GM12878 (cell line): Measurements from ENCODE around the gene UBXN4. TPM values are rescaled to one million over a fixed set of nuclear protein-coding genes. Genes with fewer than 3 reads are reported as not detected.
A peak's percentile ranks its signal among the peaks of the same experiment; 100 is the strongest.

Experiments used
- ATAC-seq: fragments of 200-7000 bp; cut with Tn5 transposase; 3 replicates; pipeline ENCODE4 v1.9.1; 2020; ENCODE audit warnings: mild to moderate bottlenecking, moderate library complexity
- BruUV-seq: library from RNA; stranded (reverse); fragments of 400-500 nt; replicated peaks from 2 replicates; lab custom pipeline; 2021; lab: Mats Ljungman, UMichigan
- CTCF ChIA-PET: fragments of 300-600 bp; sonication (Branson Sonifier 250); formaldehyde crosslinking; extraction: SDS; loops from one replicate; lab custom pipeline; 2021; ENCODE audit warnings: inconsistent platforms; lab: Yijun Ruan, JAX
- POLR2A ChIA-PET: fragments of 350-600 bp; formaldehyde crosslinking; extraction: SDS; loops from one replicate; lab custom pipeline; 2021; ENCODE audit warnings: inconsistent platforms; lab: Charles Lee
- RAD21 ChIA-PET: fragments of 300-600 bp; sonication (Branson Sonifier 250); formaldehyde crosslinking; loops from one replicate; lab custom pipeline; 2023; ENCODE audit warnings: antibody characterized with exemption; ENCODE audit not compliant: unreplicated experiment; lab: Charles Lee
- SMC1A ChIA-PET: fragments of 300-600 bp; sonication (Branson Sonifier 250); formaldehyde crosslinking; loops from one replicate; lab custom pipeline; 2023; ENCODE audit not compliant: unreplicated experiment, uncharacterized antibody; lab: Charles Lee
- DNase-seq: peaks from one replicate; pipeline ENCODE4 v3.0.0-alpha.2; 2011; ENCODE audit warnings: low read depth, low spot score
- FAIRE-seq: peaks from 3 replicates; lab custom pipeline; 2011; peaks lifted over from hg19 to GRCh38; lab: Jason Lieb, UNC
- H2AFZ ChIP-seq: 2 replicates; pipeline ENCODE4 v1.6.0; 2011; ENCODE audit warnings: low read depth, low read length, control low read depth; ENCODE audit not compliant: control insufficient read depth
- H3K27ac ChIP-seq: 2 replicates; pipeline ENCODE4 v1.5.1; 2011; ENCODE audit warnings: control low read depth; ENCODE audit not compliant: control insufficient read depth, insufficient read depth
- H3K27me3 ChIP-seq, 2 experiments: replicated peaks in 1 of 2; 2 replicates each; pipeline versions ENCODE4 v1.6.0 to v1.6.1; 2011; ENCODE audit warnings: low read length in 1 of 2; ENCODE audit not compliant: control insufficient read depth in 2 of 2, insufficient read depth in 2 of 2
- H3K36me3 ChIP-seq, 2 experiments: 2 replicates each; pipeline ENCODE4 v1.5.1; 2011; ENCODE audit warnings: low read length in 1 of 2; ENCODE audit not compliant: control insufficient read depth in 2 of 2, insufficient read depth in 2 of 2
- H3K4me1 ChIP-seq: 2 replicates; pipeline ENCODE4 v1.6.1; 2011; ENCODE audit warnings: mild to moderate bottlenecking, low read length, moderate library complexity, mixed read lengths; ENCODE audit not compliant: control insufficient read depth, insufficient read depth
- H3K4me2 ChIP-seq: 2 replicates; pipeline ENCODE4 v1.6.0; 2011; ENCODE audit warnings: control low read depth; ENCODE audit not compliant: control insufficient read depth, insufficient read depth
- H3K4me3 ChIP-seq: fragments of 200-600 bp; sonication (generic); 2 replicates; pipeline ENCODE4 v1.5.1; 2016
- H3K79me2 ChIP-seq: 2 replicates; pipeline ENCODE4 v1.6.0; 2011; ENCODE audit warnings: low read length; ENCODE audit not compliant: control insufficient read depth, insufficient read depth
- H3K9ac ChIP-seq: 2 replicates; pipeline ENCODE4 v1.8.0; 2011; ENCODE audit warnings: low read length, control low read depth, mixed read lengths; ENCODE audit not compliant: control insufficient read depth, insufficient read depth
- H3K9me3 ChIP-seq: replicated peaks from 3 replicates; pipeline ENCODE4 v1.5.1; 2011; ENCODE audit warnings: mild to moderate bottlenecking, low read length; ENCODE audit not compliant: control insufficient read depth, insufficient read depth
- H4K20me1 ChIP-seq: 2 replicates; pipeline ENCODE4 v1.6.0; 2011; ENCODE audit not compliant: control insufficient read depth, insufficient read depth
- NFYA ChIP-seq: IDR thresholded peaks from 2 replicates; pipeline ENCODE4 v1.6.1; 2011; ENCODE audit warnings: low read depth, mild to moderate bottlenecking, low read length, improper control_type of control experiment, borderline replicate concordance
- NR2C1 ChIP-seq: fragments of 450-650 bp; IDR thresholded peaks from 2 replicates; pipeline ENCODE4 v1.6.1; 2017; ENCODE audit warnings: antibody characterized with exemption, mild to moderate bottlenecking, moderate library complexity
- RAD51 ChIP-seq: fragments of 450-650 bp; IDR thresholded peaks from 2 replicates; pipeline ENCODE4 v1.6.1; 2016; ENCODE audit warnings: moderate library complexity, mild to moderate bottlenecking, inconsistent platforms
- SPI1 ChIP-seq: IDR thresholded peaks from 2 replicates; pipeline ENCODE4 v1.6.1; 2011; ENCODE audit warnings: low read depth, mild to moderate bottlenecking, low read length, moderate library complexity, borderline replicate concordance; ENCODE audit not compliant: insufficient read depth
- USF2 ChIP-seq: IDR thresholded peaks from 2 replicates; pipeline ENCODE4 v1.6.1; 2011; ENCODE audit warnings: low read depth, low read length, improper control_type of control experiment, borderline replicate concordance
- WGBS: methylation state at CpG from one replicate; pipeline ENCODE4 v1.1.6; 2016; ENCODE audit warnings: low lambda C conversion rate; ENCODE audit not compliant: insufficient replicate concordance, insufficient coverage; ENCODE audit errors: missing lambda C conversion rate; 5-methylcytosine and 5-hydroxymethylcytosine counted together
- in situ Hi-C: fragments of 300-500 bp; cut with MboI; formaldehyde crosslinking; loops from 9 replicates; pipeline ENCODE4 v1.14.3; 2018; ENCODE audit warnings: mixed read lengths
- intact Hi-C: fragments of 100-400 bp; cut with micrococcal nuclease; formaldehyde crosslinking; loops from one replicate; pipeline ENCODE4 v1.14.2; 2022; ENCODE audit not compliant: unreplicated experiment
- polyA plus RNA-seq, 11 experiments: library from polyadenylated mRNA; depleted of rRNA in 4 of 11; unstranded in 6 of 11; stranded (reverse) in 5 of 11; fragments of >200 nt; fragmentation: Nextera tagmentation in 4 of 11; fragmentation: Illumina TruSeq in 1 of 11; extraction: Ambion mirVana in 4 of 11; extraction: Trizol in 1 of 11; gene quantifications; 1 replicate in 1 of 11; 2 replicates in 10 of 11; pipeline versions ENCODE4 v1.2.1 to v1.2.3, GENCODE V29; 2011 to 2016; ENCODE audit warnings: inconsistent platforms in 2 of 11, missing spikeins in 2 of 11, low read depth in 1 of 11
- total RNA-seq, 4 experiments: library from RNA; depleted of rRNA in 3 of 4; stranded (reverse); fragments of >200 nt in 3 of 4; fragmentation: Illumina TruSeq in 1 of 4; extraction: Trizol in 1 of 4; gene quantifications; 2 replicates each; pipeline versions ENCODE4 v1.2.1 to v1.2.3, GENCODE V29; 2013 to 2021

UBXN4 gene
- total and polyA plus RNA-seq, 10 of the 15 experiments (the other 5 are each of a cell fraction or from before 2014, with no cell fraction given), result 52.6 to 133 (median 71.9) TPM

- Histone ChIP-seq H3K4me2 (no peak overlapping the region), H4K20me1 (no peaks in the 10 kb centered on the region), H3K9me3 (peaks cover 5% of the 10 kb centered on the region; the same call in 2 of the 3 replicates), H3K79me2 (no peaks in the 10 kb centered on the region)
- SMC1A ChIA-PET, result interaction anchor here (1.3 kb wide), 1 partner anchor 57 kb away, joined by 3 read pairs; no protein-coding TSS in a partner anchor
- intact Hi-C loops, result no loop called here
- DNase-seq, result no peak
- TF ChIP-seq NFYA (no peak), RAD51 (no peak), SPI1 (peak; percentile 33; the same call in 1 of the 2 replicates), NR2C1 (no peak), USF2 (no peak)
- TF ChIP-seq, all 136 proteins: peak for 1
- in situ Hi-C loops, result no loop called here
- H3K4me1 ChIP-seq, result peaks cover 4% of the 10 kb centered on the region; the same call in 1 of the 2 replicates
- WGBS, result 86% methylated on average over 9 of the region's 9 CpGs
- H3K4me3 ChIP-seq, result no peak overlapping the region
- no peak for ATAC-seq
- H3K27ac ChIP-seq, result no peak overlapping the region
- no peaks in the 10 kb centered on the region; a peak in 1 of 4 replicates for H3K36me3 ChIP-seq
- no peak overlapping the region for H3K9ac ChIP-seq
- RAD21 ChIA-PET, result no interaction called here
- no TSS peak for BruUV-seq
- H2AFZ ChIP-seq, result no peak overlapping the region; the same call in 1 of the 2 replicates
- FAIRE-seq, result no peak
- CTCF ChIA-PET, result interaction anchor here (0.6 to 1.0 kb wide), 5 partner anchors 8 to 776 kb away, joined by 3 to 5 read pairs (median 3); no protein-coding TSS in a partner anchor
- POLR2A ChIA-PET, result no interaction called here
- no peaks in the 10 kb centered on the region for H3K27me3 ChIP-seq
These were observed 59.1 kb downstream of the UBXN4 start for GRCh38 chr2:135800513-135801460.
